PC-9 (cell line): ENCODE results near the gene SNAPIN. TPM values are rescaled to one million over a fixed set of nuclear protein-coding genes. Genes with fewer than 3 reads are reported as not detected.
"Not testable (repeated sequence)": the region's sequence is repeated elsewhere in the genome, so short reads cannot be mapped to it uniquely, and the experiment has no call there.

ENCODE experiments used
- BruUV-seq: library from RNA; stranded (reverse); fragments of 400-500 nt; replicated peaks from 2 replicates; lab custom pipeline; 2021; lab: Mats Ljungman, UMichigan
- CTCF ChIA-PET: fragments of 300-600 bp; sonication (Branson Sonifier 250); formaldehyde crosslinking; loops from one replicate; lab custom pipeline; 2022; ENCODE audit warnings: antibody characterized with exemption; lab: Charles Lee
- POLR2A ChIA-PET: fragments of 300-600 bp; sonication (Branson Sonifier 250); formaldehyde crosslinking; loops from one replicate; lab custom pipeline; 2022; ENCODE audit warnings: antibody characterized with exemption; ENCODE audit not compliant: unreplicated experiment; lab: Charles Lee
- DNase-seq, 2 experiments: peaks; one replicate each; pipeline versions ENCODE4 v3.0.0 to v3.0.0-alpha.2; 2015 to 2022; ENCODE audit warnings: mixed read lengths in 1 of 2
- H2AFZ ChIP-seq: fragments of 200-600 bp; sonication (generic); 2 replicates; pipeline ENCODE4 v1.8.1; 2017; ENCODE audit warnings: antibody characterized with exemption
- H3F3A ChIP-seq: fragments of 200-600 bp; sonication (generic); 2 replicates; pipeline ENCODE4 v1.8.1; 2017; ENCODE audit warnings: antibody characterized with exemption, mild to moderate bottlenecking, low read depth; ENCODE audit not compliant: insufficient read depth
- H3K27ac ChIP-seq: fragments of 200-600 bp; sonication (generic); 2 replicates; pipeline ENCODE4 v1.6.1; 2016; ENCODE audit warnings: mixed run types
- H3K27me3 ChIP-seq: fragments of 200-600 bp; sonication (generic); 2 replicates; pipeline ENCODE4 v1.6.1; 2016; ENCODE audit warnings: low read depth, mixed run types; ENCODE audit not compliant: insufficient read depth
- H3K36me3 ChIP-seq: fragments of 200-600 bp; sonication (generic); 2 replicates; pipeline ENCODE4 v1.6.1; 2016; ENCODE audit warnings: low read depth, mixed run types
- H3K4me1 ChIP-seq: fragments of 200-600 bp; sonication (generic); replicated peaks from 2 replicates; pipeline ENCODE4 v1.6.1; 2016; ENCODE audit warnings: mixed run types; ENCODE audit not compliant: insufficient read depth
- H3K4me2 ChIP-seq: fragments of 200-600 bp; sonication (generic); 2 replicates; pipeline ENCODE4 v1.6.1; 2017; ENCODE audit warnings: mixed run types
- H3K4me3 ChIP-seq: fragments of 200-600 bp; sonication (generic); 2 replicates; pipeline ENCODE4 v1.6.1; 2016; ENCODE audit warnings: mixed run types
- H3K79me2 ChIP-seq: fragments of 200-600 bp; sonication (generic); 2 replicates; pipeline ENCODE4 v1.6.1; 2017; ENCODE audit warnings: low read depth, mixed run types
- H3K9me2 ChIP-seq: fragments of 200-600 bp; sonication (generic); 2 replicates; pipeline ENCODE4 v1.8.1; 2017; ENCODE audit warnings: mild to moderate bottlenecking; ENCODE audit not compliant: insufficient read depth
- H3K9me3 ChIP-seq: fragments of 200-600 bp; sonication (generic); 2 replicates; pipeline ENCODE4 v1.8.1; 2016; ENCODE audit warnings: low read depth; ENCODE audit not compliant: insufficient read depth
- H4K20me1 ChIP-seq: fragments of 200-600 bp; sonication (generic); 2 replicates; pipeline ENCODE4 v1.8.1; 2017; ENCODE audit not compliant: insufficient read depth
- CTCF ChIP-seq: fragments of 200-600 bp; sonication (generic); conservative IDR thresholded peaks from 2 replicates; pipeline ENCODE4 v1.6.1; 2017; ENCODE audit warnings: mixed run types, antibody characterized with exemption, mild to moderate bottlenecking, moderate library complexity
- EZH2 ChIP-seq: fragments of 200-600 bp; sonication (generic); IDR thresholded peaks from 2 replicates; pipeline ENCODE4 v1.8.0; 2017; ENCODE audit warnings: antibody characterized with exemption, low read depth
- intact Hi-C: fragments of 100-400 bp; cut with micrococcal nuclease; formaldehyde crosslinking; loops from one replicate; pipeline ENCODE4 v1.10.0; 2022; ENCODE audit not compliant: unreplicated experiment
- total RNA-seq: library from RNA; stranded (reverse); gene quantifications from 2 replicates; pipeline ENCODE4 v1.2.3, GENCODE V29; 2021

Gene SNAPIN
- total RNA-seq, 1 experiment from 2014 or later: 29.5 TPM

GRCh38 chr1:153663211-153663610 lies 4.7 kb downstream of the SNAPIN start:
- DNase-seq: no peak
- Histone ChIP-seq H3K9me3 (no peaks in the 10 kb centered on the region), H4K20me1 (no peaks in the 10 kb centered on the region; the same call in 1 of the 2 replicates), H3K4me2 (no peak overlapping the region), H2AFZ (no peak overlapping the region), H3K27ac (no peak overlapping the region), H3K27me3 (no peaks in the 10 kb centered on the region), H3F3A (peaks cover 81% of the 10 kb centered on the region), H3K4me3 (no peak overlapping the region), H3K9me2 (no peaks in the 10 kb centered on the region), H3K36me3 (peaks cover 54% of the 10 kb centered on the region), H3K79me2 (peaks cover 32% of the 10 kb centered on the region), H3K4me1 (peaks cover 6% of the 10 kb centered on the region)
- BruUV-seq: no TSS peak
- POLR2A ChIA-PET: no interaction called here
- TF ChIP-seq EZH2 (no peak), CTCF (no peak)
- intact Hi-C loops: no loop called here
- CTCF ChIA-PET: no interaction called here

GRCh38 chr1:153667439-153667838 lies 8.9 kb downstream of the SNAPIN start:
- Histone ChIP-seq H3K36me3 (peaks cover 66% of the 10 kb centered on the region), H3K4me2 (no peak overlapping the region), H3K4me3 (no peak overlapping the region), H3K9me3 (no peaks in the 10 kb centered on the region), H3K27ac (no peak overlapping the region), H3K4me1 (peaks cover 13% of the 10 kb centered on the region), H3F3A (peaks cover 83% of the 10 kb centered on the region), H4K20me1 (peaks cover 6% of the 10 kb centered on the region; the same call in 1 of the 2 replicates), H3K9me2 (no peaks in the 10 kb centered on the region), H3K27me3 (no peaks in the 10 kb centered on the region), H2AFZ (no peak overlapping the region), H3K79me2 (peaks cover 46% of the 10 kb centered on the region)
- POLR2A ChIA-PET: no interaction called here
- DNase-seq: no peak
- no peak for TF ChIP-seq EZH2
- no peak for TF ChIP-seq CTCF
- no TSS peak for BruUV-seq
- intact Hi-C loops: no loop called here
- CTCF ChIA-PET: no interaction called here

GRCh38 chr1:153668672-153669071 lies 10.2 kb downstream of the SNAPIN start:
- Histone ChIP-seq H3K79me2 (peaks cover 46% of the 10 kb centered on the region), H3K36me3 (peaks cover 57% of the 10 kb centered on the region), H3F3A (peaks cover 79% of the 10 kb centered on the region), H3K4me1 (peaks cover 13% of the 10 kb centered on the region)
- intact Hi-C loops, POLR2A ChIA-PET, H3K4me3 ChIP-seq, H3K4me2 ChIP-seq, H3K9me2 ChIP-seq, CTCF ChIA-PET, BruUV-seq, H2AFZ ChIP-seq, H3K27me3 ChIP-seq, H4K20me1 ChIP-seq, H3K27ac ChIP-seq, H3K9me3 ChIP-seq, DNase-seq: not testable (repeated sequence)

- DNase-seq: no peak
- Histone ChIP-seq H4K20me1 (0 out of 2 replicates have a peak, but pooled peaks cover 6% of the 10 kb centered on the region), H3K36me3 (peaks cover 48% of the 10 kb centered on the region), H3K79me2 (peaks cover 46% of the 10 kb centered on the region), H2AFZ (no peak overlapping the region), H3K4me2 (peak overlapping the region; percentile 91), H3F3A (peaks cover 70% of the 10 kb centered on the region), H3K9me2 (no peaks in the 10 kb centered on the region), H3K4me1 (peaks cover 13% of the 10 kb centered on the region), H3K27ac (no peak overlapping the region), H3K9me3 (no peaks in the 10 kb centered on the region), H3K27me3 (no peaks in the 10 kb centered on the region), H3K4me3 (peak overlapping the region; percentile 75)
- no TSS peak for BruUV-seq
- intact Hi-C loops: loop anchor here (2.0 to 10.0 kb wide), 5 partner anchors 35 to 603 kb away; partner anchors contain the start of genes CHTOP, HAX1, RAB13 and S100A9
- POLR2A ChIA-PET: interaction anchor here (0.9 kb wide), 1 partner anchor 129 kb away, joined by 14 read pairs; the partner anchor contains the start of gene S100A5
- TF ChIP-seq CTCF (no peak), EZH2 (no peak)
- CTCF ChIA-PET: no interaction called here
Observed at GRCh38 chr1:153669606-153670005, 11.1 kb downstream of the SNAPIN start.
